GM18502 (cell line): ENCODE data around the gene OR10T2.
"Not testable (repeated sequence)": the region's sequence is repeated elsewhere in the genome, so short reads cannot be mapped to it uniquely, and the experiment has no call there.

Source experiments
- ATAC-seq: cut with Tn5 transposase; IDR thresholded peaks from one replicate; pipeline ENCODE4 v1.9.1; 2021; ENCODE audit warnings: mild to moderate bottlenecking; ENCODE audit not compliant: unreplicated experiment, poor library complexity

The OR10T2 gene

GRCh38 chr1:158357441-158357840 is 41.8 kb downstream of the OR10T2 start:
- no peak for ATAC-seq

DNA sequence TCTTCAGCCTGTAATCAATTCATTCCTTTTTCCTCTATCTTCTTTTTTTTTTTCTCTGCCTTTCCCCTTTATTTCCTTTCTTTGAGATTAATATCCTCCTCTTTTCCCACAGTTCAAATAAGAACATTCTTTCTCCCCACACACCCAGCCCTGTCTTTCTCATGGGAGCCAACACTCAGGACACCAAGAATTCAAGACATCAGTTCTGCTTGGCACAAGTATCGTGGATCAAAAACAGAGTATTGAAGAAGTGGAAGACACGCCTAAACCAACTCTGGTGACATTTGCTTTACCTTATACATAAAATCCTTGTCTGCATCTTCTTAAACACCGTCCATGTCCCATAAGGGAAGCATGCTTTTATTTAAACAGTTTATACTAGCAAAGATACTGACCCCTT is 42.6 kb downstream of the OR10T2 start:
- no peak for ATAC-seq

GRCh38 chr1:158355773-158356285 is 43.4 kb downstream of the OR10T2 start:
- ATAC-seq: no peak

- no peak for ATAC-seq
These were observed 45.0 kb downstream of the OR10T2 start for GRCh38 chr1:158354255-158354654.

- no peak for ATAC-seq
These were observed 45.8 kb downstream of the OR10T2 start, which contains the start of gene CD1E for GRCh38 chr1:158353303-158354075. TSS of gene CD1E (plus strand) at chr1:158353894. CDS start at chr1:158353989, 95 bp downstream.

DNA sequence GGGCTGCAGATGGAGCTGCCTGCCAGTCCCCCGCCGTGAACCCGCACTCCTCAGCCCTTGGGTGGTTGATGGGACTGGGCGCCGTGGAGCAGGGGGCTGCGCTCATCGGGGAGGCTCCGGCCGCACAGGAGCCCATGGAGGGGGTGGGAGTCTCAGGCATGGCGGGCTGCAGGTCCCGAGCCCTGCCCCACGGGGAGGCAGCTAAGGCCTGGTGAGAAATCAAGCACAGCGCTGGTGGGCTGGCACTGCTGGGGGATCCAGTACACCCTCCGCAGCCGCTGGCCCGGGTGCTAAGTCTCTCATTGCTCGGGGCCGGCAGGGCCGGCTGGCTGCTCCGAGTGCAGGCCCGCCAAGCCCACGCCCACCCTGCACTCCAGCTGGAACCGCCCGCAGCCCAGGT is 50.3 kb downstream of the OR10T2 start:
- ATAC-seq: not testable (repeated sequence)
